Suppressor macrophage (primary cell): ENCODE data around the gene L3MBTL4.

Source experiments
- DNase-seq, 4 experiments: peaks; one replicate each; pipeline ENCODE4 v3.0.0-alpha.2; 2020 to 2022

The L3MBTL4 gene

DNA sequence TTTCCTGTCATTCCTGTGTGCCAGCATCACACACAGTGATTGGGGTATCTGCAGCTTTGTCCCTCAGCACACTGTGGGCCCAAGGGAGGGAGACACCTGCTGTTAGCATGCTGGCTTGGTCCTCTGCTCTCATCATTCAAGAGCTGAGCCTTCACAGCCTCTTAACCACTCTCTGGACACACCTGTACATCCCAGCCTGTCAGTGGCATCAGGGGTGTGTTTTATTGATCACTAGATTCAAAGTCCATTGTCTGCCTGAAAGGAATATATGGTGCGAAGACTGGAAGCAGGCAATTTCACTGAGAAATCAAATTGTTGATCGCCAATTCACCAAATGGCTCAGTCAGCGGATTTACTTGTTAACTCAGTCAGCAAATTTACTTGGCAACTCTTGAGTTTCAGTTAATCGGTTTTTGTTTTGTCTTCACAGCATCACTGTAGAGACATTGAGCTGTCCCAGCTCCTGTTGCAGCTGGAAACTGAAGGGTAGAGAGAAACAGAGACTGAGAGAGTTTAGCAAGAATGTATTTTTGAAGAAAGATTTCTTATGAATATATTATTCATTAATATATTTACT, 463.1 kb downstream of the L3MBTL4 start:
- no peak for DNase-seq

DNA sequence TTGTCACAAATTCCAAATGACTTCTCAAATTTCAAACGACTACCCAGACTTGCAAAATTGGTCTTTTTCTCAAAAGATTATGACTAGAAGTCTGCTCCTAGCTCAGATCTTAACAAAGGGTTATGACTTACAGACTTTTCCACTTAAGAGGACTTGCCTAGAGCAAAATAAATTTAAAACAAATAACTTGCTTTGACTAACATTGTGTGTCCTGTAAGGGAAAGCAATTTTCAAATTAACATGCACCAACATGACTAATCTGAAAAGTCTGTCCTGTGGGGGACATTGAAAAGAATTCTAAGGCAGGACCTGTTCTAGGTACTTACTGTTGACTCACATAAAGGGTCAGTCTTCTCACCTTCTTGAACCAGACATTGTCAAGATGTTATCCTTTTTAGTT, 465.9 kb downstream of the L3MBTL4 start:
- DNase-seq, result no peak

DNA sequence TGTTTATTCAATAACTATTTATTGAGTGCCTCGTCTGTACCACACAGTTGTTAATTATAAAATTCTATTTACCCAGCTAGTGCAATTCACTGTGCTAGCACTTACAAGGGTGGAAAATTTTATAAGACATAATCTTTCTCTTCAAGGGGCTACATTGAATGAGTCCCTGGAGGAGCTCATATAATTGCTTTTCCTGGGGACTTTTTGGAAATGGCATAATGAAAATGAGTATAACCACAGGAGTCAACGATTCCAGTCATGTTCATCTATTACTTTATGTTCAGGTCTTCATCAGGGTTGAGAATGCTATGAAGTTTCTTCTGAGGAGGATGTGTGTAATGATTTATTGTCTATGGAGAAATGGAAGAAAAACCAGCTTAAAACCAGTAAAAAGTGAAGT, 466.5 kb downstream of the L3MBTL4 start:
- DNase-seq, result no peak

DNA sequence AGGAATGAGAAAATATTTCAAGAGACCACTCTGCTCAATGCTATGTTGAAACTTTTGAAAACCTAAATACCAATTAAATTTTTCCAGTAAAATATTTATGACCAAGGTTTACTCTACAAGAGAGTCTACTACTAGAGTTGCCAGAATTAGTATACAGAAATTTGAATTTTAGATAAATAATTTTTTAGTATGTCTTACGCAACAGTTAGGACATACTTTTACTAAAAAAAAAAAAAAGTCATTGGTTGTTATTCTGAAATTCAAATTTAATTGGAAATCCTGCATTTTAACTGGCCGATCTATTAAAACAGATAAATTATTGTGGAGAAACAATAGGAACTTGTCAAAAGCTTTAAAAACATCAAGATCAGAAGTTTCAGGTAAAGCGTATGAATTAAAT, 470.3 kb downstream of the L3MBTL4 start:
- no peak for DNase-seq

DNA sequence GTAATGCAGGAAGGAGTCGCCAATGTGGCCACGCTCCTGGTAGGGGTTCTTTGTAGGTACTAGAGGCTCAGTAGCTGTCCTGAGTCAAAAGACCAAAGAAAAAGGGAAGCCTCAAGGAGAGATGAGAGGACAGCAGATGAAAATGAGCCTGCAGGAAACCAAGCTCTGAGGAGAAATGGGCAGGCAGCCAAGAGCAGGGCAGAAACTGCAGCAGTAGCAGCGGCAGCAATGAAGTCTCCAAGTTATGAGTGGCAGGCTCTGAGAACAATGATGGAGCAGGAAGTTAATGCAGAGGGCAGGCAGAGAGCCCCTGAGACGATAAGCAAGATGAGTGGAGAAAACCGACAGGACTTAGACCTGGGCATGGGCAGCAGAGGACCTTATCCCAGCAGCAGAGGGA, 471.2 kb downstream of the L3MBTL4 start:
- DNase-seq, result peak in 1 of 4 experiments; percentile 7

DNA sequence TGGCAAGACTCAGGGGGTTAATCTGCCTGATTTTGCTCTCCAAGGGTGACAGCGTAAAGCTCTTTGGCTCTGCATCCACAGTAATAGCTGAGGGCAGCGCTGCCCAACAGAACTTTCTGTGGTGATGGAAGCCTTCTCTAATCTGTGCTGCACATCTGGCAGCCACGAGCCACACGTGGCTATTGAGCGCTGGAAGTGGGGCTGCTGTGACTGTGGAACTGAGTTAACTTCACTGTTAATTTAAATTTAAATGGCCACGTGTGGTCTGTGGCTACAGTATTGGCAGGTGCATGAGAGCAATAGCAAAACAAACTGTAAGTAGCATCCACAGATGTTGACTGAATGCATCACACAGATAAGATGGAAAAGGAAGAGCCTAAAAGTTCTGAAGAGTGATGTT, 472.1 kb downstream of the L3MBTL4 start:
- no peak for DNase-seq

DNA sequence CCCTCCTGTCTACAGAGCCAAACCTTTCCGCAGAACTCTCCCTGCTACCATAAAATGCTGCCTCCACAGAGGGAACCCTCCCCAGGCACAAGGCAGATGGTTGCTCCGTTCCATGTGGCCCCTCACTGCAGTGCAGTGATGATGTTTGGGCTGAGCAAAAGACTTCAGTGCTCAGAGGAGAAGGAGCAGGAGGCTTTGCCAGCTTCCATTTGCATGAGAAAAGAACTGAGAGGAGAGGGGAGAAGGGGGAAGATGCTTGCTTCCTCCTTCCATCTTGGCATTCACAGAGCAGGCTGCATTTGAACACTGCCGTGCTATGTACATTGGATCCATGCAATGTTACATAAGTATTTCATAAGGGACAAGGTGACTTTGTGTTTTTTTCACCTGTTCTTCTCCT, 472.8 kb downstream of the L3MBTL4 start:
- no peak for DNase-seq

DNA sequence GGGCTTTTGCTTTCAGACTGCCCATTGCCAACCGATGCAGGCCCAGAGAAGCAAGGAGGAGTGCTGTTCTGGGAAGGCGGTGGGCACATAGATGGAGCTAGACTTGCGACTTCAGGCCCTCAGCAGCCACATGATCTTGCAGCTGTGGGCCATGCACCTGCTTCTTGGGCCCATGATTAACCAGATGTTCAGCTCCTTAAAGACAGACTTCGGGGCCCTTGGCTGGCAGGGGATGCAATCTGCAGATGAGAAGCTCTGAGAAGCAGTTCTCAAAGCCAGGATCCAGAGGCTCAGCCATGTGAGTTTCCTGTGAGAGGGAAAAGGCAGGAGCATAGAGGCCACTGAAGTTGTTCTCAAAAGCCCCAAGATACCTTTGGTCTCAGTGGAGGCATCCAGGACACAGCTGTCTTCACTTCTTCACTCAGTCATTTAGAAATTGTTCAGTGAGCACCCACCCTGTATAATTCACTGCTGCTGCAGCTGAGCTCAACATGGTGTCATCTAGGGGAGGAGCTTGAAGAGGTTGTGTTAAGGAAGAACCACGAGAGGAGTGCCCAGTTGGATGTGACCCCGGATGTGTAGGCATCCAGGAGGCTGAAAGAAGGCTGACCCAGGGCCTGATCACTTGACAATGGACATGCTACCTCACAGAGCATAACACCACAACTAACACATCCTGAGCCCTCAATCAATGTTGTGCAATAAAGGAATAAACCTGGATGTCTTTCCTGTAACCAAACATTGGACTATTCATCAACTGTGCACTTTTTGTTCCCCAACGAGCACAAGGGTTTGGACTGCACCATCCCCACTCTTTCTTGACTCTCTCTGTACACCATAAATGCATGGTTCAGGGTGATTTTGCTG, 474.7 kb downstream of the L3MBTL4 start:
- DNase-seq, result no peak

DNA sequence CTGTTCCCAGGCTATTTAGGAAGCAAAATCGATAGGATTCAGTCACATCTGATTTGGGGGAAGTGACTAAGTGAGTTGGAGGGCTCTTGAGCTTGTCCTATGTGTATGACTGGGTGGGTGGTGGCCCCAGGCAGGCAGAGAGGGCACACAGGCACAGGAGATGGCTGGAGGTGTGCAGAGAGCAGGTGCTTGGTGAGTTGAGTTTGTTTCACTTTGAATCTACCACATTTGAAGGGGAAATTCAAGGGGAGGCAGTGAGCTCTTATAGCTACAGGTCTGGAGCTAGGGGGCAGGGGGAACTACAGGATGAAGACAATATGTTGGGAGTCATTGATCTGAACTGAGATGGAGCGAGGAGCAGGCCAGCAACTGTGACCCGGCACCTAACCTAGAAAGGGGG, 476.9 kb downstream of the L3MBTL4 start:
- no peak for DNase-seq

DNA sequence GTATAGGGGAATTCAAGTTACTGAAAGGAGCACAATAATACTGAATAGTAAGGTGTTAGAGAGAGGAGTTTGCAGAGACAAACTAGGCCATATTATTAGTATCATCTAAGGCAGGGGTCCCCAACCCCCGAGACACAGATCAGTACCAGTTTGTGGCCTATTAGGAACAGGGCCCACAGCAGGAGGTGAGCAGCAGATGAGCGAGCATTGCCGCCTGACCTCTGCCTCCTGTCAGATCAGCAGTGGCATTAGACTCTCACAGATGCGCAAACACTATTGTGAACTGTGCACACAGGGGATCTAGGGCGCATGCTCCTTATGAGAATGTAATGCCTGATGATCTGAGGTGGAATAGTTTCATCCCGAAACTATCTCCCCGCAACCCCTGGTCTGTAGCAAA, 477.6 kb downstream of the L3MBTL4 start:
- DNase-seq, result no peak

DNA sequence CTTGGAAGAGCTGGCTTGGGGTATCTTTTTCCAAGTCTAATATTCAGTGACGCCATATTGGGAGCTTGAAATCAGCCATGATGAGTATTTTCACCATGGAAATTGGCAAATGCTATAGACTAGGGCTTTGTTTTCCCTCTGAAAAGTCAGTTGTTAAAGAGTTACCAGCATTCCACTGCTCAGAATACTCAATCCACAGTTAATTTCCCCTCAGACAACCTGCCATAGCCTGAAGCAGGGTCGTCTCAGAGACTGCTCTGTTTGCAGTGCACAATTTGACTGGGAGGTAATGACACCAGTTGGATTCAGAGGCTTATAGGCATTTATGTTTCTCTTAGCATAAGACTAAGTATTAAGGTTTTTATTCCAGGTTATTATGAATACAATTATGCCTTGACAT, 483.9 kb downstream of the L3MBTL4 start:
- no peak for DNase-seq

DNA sequence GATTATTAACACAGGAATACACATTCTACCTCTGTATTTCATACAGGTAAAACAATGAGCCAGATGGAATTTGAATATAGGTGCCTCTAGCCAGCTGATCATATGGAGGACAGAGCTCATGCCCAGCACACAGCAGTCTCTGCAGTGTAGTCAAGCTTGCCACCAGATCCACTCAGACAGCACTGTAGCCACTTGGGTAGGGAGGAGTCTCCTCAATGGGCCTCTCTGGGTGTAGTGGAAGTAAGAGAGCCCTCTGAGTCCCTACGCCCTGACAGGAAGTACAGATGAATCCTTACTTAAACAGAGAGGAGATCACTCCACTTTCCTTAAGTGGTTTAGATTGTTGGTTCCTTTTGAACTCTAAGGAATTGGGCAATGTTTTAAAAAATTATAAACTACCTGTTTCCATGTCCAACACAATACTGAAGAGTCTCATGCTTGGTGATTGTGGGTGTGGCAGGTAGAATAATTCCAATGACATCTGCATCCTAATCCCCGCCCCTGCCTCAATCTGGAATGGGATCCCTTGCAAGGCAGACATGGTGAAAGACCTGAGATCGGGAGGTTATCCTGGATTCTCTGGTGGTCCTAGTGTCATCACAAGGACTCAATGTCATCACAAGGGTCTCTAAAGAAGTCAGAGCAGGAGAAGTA, 496.4 kb downstream of the L3MBTL4 start:
- no peak for DNase-seq

DNA sequence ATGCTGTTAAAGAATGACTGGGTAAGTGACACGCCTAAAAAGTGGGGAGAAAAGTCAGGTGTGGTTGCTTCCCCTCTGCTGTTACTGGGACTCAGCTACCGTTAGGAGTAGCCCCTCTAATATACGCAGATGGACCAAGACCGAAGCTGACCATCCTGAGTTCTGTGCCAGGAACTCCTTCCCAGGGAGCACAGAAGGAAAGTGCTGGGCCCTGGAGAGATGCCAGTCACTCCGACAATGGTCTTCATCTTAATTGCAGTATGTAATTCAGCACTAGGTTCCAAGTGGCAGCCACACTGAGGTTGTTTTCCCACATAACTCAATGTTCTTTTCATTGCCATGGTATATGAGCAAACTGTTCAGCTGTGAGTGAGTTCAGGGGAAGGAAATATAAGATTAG, 499.8 kb downstream of the L3MBTL4 start:
- DNase-seq, result no peak

DNA sequence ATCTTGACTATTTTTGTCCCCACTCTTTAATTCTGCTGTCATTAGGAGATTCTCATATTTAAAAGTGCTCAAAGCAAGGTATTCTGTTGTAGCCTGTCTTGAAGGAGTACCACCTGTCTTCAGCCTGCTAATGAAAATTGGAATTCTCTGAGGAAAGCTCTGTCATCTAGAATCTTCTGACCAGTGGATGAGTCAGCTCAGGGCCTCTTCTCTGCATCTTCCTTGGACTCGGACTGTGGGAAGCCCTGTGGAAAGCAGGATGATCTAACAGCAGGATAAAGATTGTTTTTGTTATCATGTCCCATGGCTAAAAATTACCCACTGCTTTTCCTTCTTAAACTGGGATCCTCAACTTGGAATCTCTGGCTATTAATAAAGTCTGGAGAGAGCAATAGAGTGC, 500.7 kb downstream of the L3MBTL4 start:
- DNase-seq, result no peak

DNA sequence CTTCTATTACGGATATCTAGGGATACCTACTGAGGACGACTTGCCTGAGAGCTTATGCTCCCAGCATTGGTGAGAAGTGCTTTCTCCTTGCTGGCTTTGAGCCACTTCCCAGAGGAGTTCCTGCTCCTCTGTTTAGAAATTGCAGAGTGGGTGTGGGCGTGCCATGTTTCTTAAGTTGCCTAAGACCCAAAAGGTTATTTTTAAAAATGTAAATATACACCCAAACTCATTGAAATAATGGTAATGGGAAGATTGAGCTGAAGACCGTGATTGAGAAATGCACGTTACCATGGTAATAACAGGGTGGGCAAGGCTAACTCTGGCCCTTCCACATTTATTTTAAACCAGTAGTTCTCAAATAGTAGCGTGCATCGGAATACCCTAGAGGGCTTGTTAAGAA, 502.1 kb downstream of the L3MBTL4 start:
- DNase-seq, result peak in 3 of 4 experiments; percentile 17 to 50 (median 37)

DNA sequence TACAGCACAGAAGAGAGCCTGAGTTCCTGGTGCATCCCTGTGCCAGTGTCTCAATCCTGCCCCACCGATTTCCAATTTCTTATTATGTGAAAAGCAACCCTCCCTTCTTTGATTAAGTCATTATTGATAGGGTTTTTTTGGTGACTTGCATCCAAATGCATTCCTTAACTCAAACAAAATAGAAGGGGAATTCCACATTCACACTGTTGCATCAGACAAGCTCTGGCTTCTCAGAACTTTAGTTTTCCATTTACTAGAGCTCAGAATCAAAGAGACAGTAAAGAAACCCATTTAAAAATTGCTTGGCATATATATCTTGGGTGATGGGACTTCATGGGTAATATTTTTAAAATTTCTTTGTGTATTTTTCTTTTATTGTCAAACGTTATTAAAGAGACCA, 505.6 kb downstream of the L3MBTL4 start:
- no peak for DNase-seq
